Neural cell (in vitro differentiated cells): ENCODE results near the gene DIS3L2. TPM values are rescaled to one million over a fixed set of nuclear protein-coding genes. Genes with fewer than 3 reads are reported as not detected.

Experiments
- H2AFZ ChIP-seq: fragments of 200-600, 300-800 bp; sonication (generic), shearing (Covaris generic); 2 replicates; pipeline ENCODE4 v1.6.0; 2014; ENCODE audit warnings: low read depth, mild to moderate bottlenecking, antibody characterized with exemption, low read length, moderate library complexity
- H3F3A ChIP-seq: fragments of 200-600 bp; shearing (Covaris generic); 2 replicates; pipeline ENCODE4 v1.6.1; 2016; ENCODE audit warnings: mild to moderate bottlenecking, moderate library complexity, mixed read lengths, antibody characterized with exemption, low read length; ENCODE audit not compliant: insufficient read depth, poor library complexity, severe bottlenecking
- H3K27ac ChIP-seq: fragments of 200-600, 300-800 bp; sonication (generic), shearing (Covaris generic); 2 replicates; pipeline ENCODE4 v1.5.1; 2014; ENCODE audit warnings: mild to moderate bottlenecking, low read length, moderate library complexity
- H3K27me3 ChIP-seq: fragments of 300-800, 200-600 bp; sonication (generic), shearing (Covaris generic); 2 replicates; pipeline ENCODE4 v1.6.0; 2014; ENCODE audit warnings: mild to moderate bottlenecking, low read depth, low read length, moderate library complexity; ENCODE audit not compliant: insufficient read depth
- H3K36me3 ChIP-seq: fragments of 300-800, 200-600 bp; sonication (generic), shearing (Covaris generic); 2 replicates; pipeline ENCODE4 v1.5.1; 2014; ENCODE audit warnings: mild to moderate bottlenecking, antibody characterized with exemption, low read length, moderate library complexity; ENCODE audit not compliant: insufficient read depth
- H3K4me2 ChIP-seq: fragments of 300-800, 200-600 bp; sonication (generic), shearing (Covaris generic); 2 replicates; pipeline ENCODE4 v1.6.0; 2014; ENCODE audit warnings: mild to moderate bottlenecking, low read length
- H3K4me3 ChIP-seq: fragments of 300-800, 200-600 bp; sonication (generic), shearing (Covaris generic); 2 replicates; pipeline ENCODE4 v1.5.1; 2014; ENCODE audit warnings: mild to moderate bottlenecking, low read length, moderate library complexity
- H3K79me2 ChIP-seq: fragments of 200-600 bp; shearing (Covaris generic); replicated peaks from 2 replicates; pipeline ENCODE4 v1.6.0; 2014; ENCODE audit warnings: mild to moderate bottlenecking, low read length, moderate library complexity; ENCODE audit not compliant: insufficient read depth
- H3K9ac ChIP-seq: fragments of 300-800, 200-600 bp; sonication (generic), shearing (Covaris generic); 2 replicates; pipeline ENCODE4 v1.6.1; 2016; ENCODE audit warnings: mild to moderate bottlenecking, low read length, mixed read lengths
- H3K9me2 ChIP-seq: fragments of 200-600 bp; shearing (Covaris generic); 2 replicates; pipeline ENCODE4 v1.6.1; 2016; ENCODE audit warnings: mild to moderate bottlenecking, low read length, mixed read lengths; ENCODE audit not compliant: insufficient read depth
- H3K9me3 ChIP-seq: fragments of 200-600, 300-800 bp; sonication (generic), shearing (Covaris generic); 2 replicates; pipeline ENCODE4 v1.6.1; 2016; ENCODE audit warnings: mild to moderate bottlenecking, mixed run types, low read length, moderate library complexity, mixed read lengths
- H4K20me1 ChIP-seq: fragments of 200-600 bp; shearing (Covaris generic); 2 replicates; pipeline ENCODE4 v1.6.1; 2016; ENCODE audit warnings: mild to moderate bottlenecking, mixed run types; ENCODE audit not compliant: insufficient read depth
- CTCF ChIP-seq: fragments of 450-650 bp; IDR thresholded peaks from 2 replicates; pipeline ENCODE4 v1.5.1; 2014; ENCODE audit warnings: antibody characterized with exemption, mild to moderate bottlenecking, moderate library complexity; ENCODE audit not compliant: poor library complexity, severe bottlenecking
- MXI1 ChIP-seq: fragments of 450-650 bp; conservative IDR thresholded peaks from 2 replicates; pipeline ENCODE4 v1.6.1; 2014; ENCODE audit warnings: antibody characterized with exemption, mild to moderate bottlenecking; ENCODE audit not compliant: poor library complexity, severe bottlenecking
- polyA plus RNA-seq: library from polyadenylated mRNA; depleted of rRNA; stranded (reverse); fragments of >200 nt; gene quantifications from 2 replicates; pipeline ENCODE4 v1.2.3, GENCODE V29; 2014
- TF ChIP-seq, protein P1 (sequence below): IDR thresholded peaks from 2 replicates; pipeline ENCODE4 v1.6.1; 2012; ENCODE audit warnings: borderline replicate concordance

Gene DIS3L2
- polyA plus RNA-seq, 1 donor from 2014 or later = 20.0 TPM

GRCh38 chr2:232308986-232309385, 347.5 kb downstream of the DIS3L2 start:
- Histone ChIP-seq H3F3A (no peaks in the 10 kb centered on the region), H4K20me1 (no peaks in the 10 kb centered on the region), H3K9me2 (no peaks in the 10 kb centered on the region), H3K36me3 (no peaks in the 10 kb centered on the region), H3K4me3 (no peak overlapping the region), H3K9me3 (peaks cover 5% of the 10 kb centered on the region), H2AFZ (no peak overlapping the region), H3K27ac (no peak overlapping the region), H3K4me2 (no peak overlapping the region), H3K79me2 (no peaks in the 10 kb centered on the region), H3K27me3 (no peaks in the 10 kb centered on the region), H3K9ac (no peak overlapping the region)
- TF ChIP-seq, protein P1, sequence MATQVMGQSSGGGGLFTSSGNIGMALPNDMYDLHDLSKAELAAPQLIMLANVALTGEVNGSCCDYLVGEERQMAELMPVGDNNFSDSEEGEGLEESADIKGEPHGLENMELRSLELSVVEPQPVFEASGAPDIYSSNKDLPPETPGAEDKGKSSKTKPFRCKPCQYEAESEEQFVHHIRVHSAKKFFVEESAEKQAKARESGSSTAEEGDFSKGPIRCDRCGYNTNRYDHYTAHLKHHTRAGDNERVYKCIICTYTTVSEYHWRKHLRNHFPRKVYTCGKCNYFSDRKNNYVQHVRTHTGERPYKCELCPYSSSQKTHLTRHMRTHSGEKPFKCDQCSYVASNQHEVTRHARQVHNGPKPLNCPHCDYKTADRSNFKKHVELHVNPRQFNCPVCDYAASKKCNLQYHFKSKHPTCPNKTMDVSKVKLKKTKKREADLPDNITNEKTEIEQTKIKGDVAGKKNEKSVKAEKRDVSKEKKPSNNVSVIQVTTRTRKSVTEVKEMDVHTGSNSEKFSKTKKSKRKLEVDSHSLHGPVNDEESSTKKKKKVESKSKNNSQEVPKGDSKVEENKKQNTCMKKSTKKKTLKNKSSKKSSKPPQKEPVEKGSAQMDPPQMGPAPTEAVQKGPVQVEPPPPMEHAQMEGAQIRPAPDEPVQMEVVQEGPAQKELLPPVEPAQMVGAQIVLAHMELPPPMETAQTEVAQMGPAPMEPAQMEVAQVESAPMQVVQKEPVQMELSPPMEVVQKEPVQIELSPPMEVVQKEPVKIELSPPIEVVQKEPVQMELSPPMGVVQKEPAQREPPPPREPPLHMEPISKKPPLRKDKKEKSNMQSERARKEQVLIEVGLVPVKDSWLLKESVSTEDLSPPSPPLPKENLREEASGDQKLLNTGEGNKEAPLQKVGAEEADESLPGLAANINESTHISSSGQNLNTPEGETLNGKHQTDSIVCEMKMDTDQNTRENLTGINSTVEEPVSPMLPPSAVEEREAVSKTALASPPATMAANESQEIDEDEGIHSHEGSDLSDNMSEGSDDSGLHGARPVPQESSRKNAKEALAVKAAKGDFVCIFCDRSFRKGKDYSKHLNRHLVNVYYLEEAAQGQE = no peak

GRCh38 chr2:232309592-232309991, 348.1 kb downstream of the DIS3L2 start:
- Histone ChIP-seq H4K20me1 (no peaks in the 10 kb centered on the region), H3K36me3 (no peaks in the 10 kb centered on the region), H3K9ac (no peak overlapping the region), H2AFZ (no peak overlapping the region), H3K27me3 (no peaks in the 10 kb centered on the region), H3K4me3 (no peak overlapping the region), H3K79me2 (no peaks in the 10 kb centered on the region), H3K27ac (no peak overlapping the region), H3F3A (no peaks in the 10 kb centered on the region), H3K9me3 (no peaks in the 10 kb centered on the region), H3K9me2 (no peaks in the 10 kb centered on the region), H3K4me2 (no peak overlapping the region)
- TF ChIP-seq CTCF = no peak

- H3K27me3 ChIP-seq = no peaks in the 10 kb centered on the region
- no peaks in the 10 kb centered on the region for H3K9me3 ChIP-seq
- no peak overlapping the region for H3K4me3 ChIP-seq
- H3F3A ChIP-seq = no peaks in the 10 kb centered on the region
- TF ChIP-seq MXI1 = no peak
- TF ChIP-seq, protein P1 = no peak
- H4K20me1 ChIP-seq = no peaks in the 10 kb centered on the region
- H2AFZ ChIP-seq = no peak overlapping the region
- no peaks in the 10 kb centered on the region for H3K79me2 ChIP-seq
- no peaks in the 10 kb centered on the region for H3K36me3 ChIP-seq
- H3K4me2 ChIP-seq = no peak overlapping the region
- no peak overlapping the region for H3K9ac ChIP-seq
- no peak overlapping the region for H3K27ac ChIP-seq
- H3K9me2 ChIP-seq = no peaks in the 10 kb centered on the region
Measured at GRCh38 chr2:232310121-232310520, 348.6 kb downstream of the DIS3L2 start.
